Measurements from ENCODE around the gene TTLL3.
A peak's percentile ranks its signal among the peaks of the same experiment; 100 is the strongest.
"Not testable (repeated sequence)": the region's sequence is repeated elsewhere in the genome, so short reads cannot be mapped to it uniquely, and the experiment has no call there.

TTLL3 gene

DNA sequence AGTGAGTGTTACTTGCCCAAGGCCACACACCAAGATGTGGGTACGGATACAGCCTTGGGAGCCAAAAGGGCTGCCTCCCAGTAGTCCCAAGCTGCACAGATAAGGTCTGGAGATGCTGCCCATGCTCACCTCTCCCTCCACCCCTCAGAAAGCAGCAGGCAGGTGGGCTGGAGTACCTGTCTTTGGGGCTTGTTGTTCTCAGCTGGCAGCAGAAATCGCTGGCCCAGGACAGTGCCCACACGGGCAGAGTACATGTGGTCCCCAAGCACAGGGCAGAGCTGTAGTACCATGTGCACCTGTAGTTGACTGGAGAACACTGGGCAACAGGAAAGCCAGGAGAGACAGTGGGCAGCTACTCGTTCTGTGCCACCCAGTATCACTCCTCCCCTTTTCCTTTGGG, 28.8 kb downstream of the TTLL3 start:
- DNase-seq, result no peak

GRCh38 chr3:9841015-9841414, 31.0 kb downstream of the TTLL3 start:
- DNase-seq, result no peak

GRCh38 chr3:9843715-9844438, 33.8 kb downstream of the TTLL3 start, which contains the start of gene RPUSD3:
RPUSD3 (minus strand) TSS chr3:9844008; CDS start chr3:9843990, 18 bp downstream.
- peak; percentile 98 to 99 for DNase-seq

GRCh38 chr3:9846231-9846630, 36.2 kb downstream of the TTLL3 start:
- DNase-seq, result no peak

- no peak for DNase-seq
Measured at GRCh38 chr3:9846931-9847488, 36.9 kb downstream of the TTLL3 start.

DNA sequence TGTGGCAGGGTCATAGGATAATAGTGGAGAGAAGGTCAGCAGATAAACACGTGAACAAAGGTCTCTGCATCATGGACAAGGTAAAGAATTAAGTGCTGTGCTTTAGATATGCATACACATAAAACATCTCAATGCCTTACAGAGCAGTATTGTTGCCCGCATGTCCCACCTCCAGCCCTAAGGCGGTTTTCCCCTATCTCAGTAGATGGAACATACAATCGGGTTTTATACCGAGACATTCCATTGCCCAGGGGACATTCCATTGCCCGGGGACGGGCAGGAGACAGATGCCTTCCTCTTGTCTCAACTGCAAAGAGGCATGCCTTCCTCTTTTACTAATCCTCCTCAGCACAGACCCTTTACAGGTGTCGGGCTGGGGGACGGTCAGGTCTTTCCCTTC, 37.8 kb downstream of the TTLL3 start:
- not testable (repeated sequence) for DNase-seq

GRCh38 chr3:9848860-9849259, 38.8 kb downstream of the TTLL3 start:
- not testable (repeated sequence) for DNase-seq

DNA sequence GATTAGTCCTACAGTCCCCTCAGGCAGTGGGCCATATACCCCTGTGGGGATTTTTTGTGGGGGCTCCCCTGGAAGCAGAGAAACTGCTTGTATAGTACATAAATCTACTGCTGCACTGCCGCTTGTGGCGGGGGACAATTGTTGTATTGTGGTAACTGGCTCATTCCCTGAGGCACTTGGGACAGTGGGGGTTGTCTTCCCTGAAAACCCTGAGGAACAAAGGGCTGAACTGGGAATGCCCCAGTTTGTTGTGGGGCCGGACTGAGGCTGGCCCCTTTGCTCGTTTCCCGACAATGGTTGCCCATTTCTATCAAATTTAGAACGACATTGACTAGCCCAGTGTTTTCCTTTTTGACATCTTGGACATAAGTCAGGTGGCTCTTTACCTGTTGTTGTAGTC, 41.3 kb downstream of the TTLL3 start:
- not testable (repeated sequence) for DNase-seq

DNA sequence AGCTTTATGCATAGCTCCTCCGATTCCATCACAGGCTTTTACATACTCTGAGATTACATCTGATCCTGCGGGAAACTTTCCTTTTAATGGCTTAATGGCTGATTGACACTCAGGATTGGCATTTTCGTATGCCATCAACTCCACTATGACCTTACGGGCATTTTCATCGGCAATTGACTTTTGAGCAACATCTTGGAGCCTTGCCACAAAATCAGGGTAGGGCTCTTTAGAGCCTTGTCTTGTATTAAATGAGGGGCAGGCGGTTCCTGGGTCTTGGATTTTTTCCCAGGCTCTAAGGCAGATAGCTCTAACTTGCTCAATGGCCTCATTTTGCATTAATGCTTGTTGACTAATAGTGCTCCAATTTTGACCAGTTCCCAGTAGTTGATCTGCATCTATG, 41.9 kb downstream of the TTLL3 start:
- DNase-seq, result not testable (repeated sequence)

DNA sequence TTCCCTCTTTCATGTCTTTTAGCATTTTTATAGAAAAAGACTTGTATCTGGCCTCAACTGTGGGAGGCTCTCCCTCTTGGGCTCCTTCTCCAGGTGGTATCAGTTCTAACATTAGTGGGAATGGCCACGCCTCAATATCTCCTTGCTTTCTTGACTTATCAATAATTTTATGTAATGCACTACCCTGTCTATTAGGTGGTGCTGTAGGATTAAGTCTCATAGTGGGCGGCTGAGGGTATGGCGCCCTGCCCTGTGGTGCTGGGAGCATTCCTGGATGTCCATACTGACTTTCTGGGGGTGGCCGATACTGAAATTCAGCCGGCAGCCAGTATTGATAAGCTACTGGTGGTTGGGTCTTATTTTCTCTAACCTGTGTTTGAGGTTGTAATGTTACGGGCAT, 42.5 kb downstream of the TTLL3 start:
- DNase-seq, result no peak

- DNase-seq, result not testable (repeated sequence)
Measured at GRCh38 chr3:9854291-9854940, 44.4 kb downstream of the TTLL3 start.

DNA sequence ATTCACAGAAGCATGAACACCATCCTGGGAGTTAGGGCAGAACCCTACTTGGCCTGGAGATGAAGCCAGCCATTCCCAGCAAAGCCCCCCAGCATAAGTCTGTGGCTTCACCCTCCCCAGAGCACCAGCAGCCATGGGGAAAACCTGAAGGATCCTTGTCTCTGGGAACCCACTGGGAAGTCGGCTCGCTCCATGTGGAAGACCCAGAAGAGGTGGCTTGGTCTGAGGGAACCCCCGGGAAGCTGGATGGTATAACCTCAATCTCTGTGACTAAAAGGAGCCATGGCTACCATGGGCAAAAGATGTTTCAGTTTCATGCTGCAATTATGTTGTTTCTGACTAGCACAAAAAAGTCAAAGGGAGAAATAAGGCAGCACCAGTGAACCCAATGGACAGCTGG, 45.5 kb downstream of the TTLL3 start:
- DNase-seq, result no peak

DNA sequence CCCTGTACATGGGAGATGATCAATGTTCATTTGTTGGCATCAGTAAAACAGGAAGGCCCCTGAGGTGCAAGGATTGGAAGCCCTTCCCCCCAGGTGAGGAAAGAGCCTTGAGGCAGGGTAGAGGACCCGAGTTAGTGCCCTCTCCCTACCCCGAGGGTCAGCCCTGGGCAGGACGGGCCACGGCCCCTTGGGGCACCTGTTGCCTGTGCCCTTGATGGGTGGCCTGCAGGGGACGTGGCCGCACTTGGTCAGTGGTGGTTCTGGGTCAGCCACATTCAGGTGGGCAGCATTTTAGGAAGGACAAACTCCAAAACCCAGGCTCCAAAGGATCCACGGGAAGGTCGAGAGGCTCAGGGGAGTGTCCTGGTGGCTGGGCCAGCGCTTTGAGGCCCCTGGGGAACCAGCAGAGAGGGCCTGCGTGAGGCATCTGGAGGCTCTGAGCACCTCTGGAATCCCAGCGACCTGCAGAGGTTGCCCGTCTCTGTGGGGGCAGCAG, 49.5 kb downstream of the TTLL3 start:
- DNase-seq, result no peak

GRCh38 chr3:9861201-9861600, 51.1 kb downstream of the TTLL3 start:
- DNase-seq, result no peak

GRCh38 chr3:9861626-9862130, 51.6 kb downstream of the TTLL3 start:
- no peak for DNase-seq

- DNase-seq, result peak; percentile 35 to 47
Measured at GRCh38 chr3:9862391-9863057, 52.5 kb downstream of the TTLL3 start.

DNA sequence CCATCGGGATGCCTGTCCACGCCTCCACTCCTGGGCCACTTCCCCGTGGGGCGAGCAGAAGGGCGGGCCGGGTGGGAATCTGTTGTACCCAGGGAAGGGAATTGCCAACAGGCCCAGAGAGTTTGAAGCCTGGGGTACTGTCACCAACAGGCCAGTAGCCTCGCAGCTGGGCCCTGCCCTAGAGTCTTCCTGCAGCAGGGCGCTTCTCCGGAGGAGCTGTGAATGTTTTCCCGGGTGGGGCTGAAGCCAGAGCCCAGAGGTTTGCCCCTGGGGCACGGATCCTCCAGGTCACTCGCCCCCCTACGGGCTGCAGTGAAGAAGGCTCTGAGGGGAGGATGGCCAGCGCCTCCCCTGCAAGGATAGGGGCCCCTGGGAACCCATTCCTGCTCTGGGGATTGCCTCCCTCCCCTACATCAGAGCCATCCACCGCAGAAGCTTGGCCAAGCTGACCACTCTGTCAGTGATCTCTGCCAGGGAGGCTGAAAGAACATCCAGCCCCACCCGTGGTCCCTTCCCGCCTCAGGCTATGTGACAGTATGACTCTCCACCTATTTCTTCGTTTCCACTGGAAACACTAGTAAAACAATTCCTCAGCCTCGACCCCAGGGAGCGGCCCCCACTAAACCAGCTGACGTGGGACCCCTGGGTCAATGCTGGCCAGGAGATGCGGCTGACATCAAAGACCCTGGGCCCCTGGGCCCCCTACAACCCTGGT, 53.2 kb downstream of the TTLL3 start:
- DNase-seq, result no peak

DNA sequence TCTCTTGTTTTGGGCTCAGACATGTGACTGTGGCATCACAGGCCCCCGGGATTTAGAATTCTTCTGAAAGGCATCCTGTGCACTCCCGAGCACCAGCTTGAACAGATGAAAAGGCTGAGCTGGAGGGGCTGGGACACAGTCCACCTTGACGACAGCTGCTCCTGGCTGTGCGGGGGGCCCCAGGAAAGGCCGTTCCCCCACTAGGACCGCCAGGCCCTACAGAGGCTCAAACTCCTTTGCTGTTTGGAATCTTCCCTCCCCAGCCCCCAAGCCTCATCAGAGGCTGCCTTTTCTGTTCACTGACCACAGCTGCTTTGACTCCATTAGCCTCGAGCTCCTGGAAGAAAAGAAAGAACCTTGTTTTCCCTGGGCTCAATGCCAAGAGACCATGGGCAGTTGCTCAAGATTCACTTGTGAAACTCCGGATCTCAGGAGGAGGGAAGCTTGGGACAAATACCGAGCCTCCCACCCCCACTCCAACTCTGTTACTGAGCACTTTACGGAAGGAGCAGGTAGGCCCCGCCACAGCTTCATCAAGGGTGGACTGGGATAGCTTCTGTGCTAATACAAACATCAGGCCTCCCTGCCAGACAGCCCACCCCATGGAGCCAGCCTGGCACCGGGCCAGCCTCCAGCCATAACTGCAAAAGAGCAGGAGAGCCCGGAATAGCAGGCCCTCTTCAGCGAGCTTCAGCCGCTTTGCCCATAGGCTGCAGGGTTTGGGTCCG, 54.3 kb downstream of the TTLL3 start:
- DNase-seq, result no peak

DNA sequence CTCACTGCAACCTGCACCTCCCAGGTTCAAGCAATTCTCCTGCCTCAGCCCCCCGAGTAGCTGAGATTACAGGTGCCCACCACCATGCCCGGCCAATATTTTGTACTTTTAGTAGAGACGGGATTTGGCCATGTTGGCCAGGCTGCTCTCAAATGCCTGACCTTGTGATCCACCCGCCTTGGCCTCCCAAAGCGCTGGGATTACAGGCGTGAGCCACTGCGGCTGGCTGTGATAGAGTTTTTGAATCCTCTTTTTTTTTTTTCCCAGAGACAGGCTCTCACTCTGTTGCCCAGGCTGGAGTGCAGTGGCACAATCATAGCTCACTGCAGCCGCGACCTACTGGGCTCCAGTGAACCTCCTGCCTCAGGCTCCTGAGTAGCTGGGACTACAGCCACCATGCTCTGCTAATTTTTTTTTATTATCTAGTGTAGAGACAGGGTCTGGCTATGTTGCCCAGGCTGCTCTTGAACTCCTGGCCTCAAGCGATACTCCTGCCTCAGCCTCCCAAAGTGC, 55.1 kb downstream of the TTLL3 start:
- not testable (repeated sequence) for DNase-seq

GRCh38 chr3:9866639-9867038, 56.6 kb downstream of the TTLL3 start:
- no peak for DNase-seq

- DNase-seq, result no peak
Measured at GRCh38 chr3:9867106-9867505, 57.0 kb downstream of the TTLL3 start.

DNA sequence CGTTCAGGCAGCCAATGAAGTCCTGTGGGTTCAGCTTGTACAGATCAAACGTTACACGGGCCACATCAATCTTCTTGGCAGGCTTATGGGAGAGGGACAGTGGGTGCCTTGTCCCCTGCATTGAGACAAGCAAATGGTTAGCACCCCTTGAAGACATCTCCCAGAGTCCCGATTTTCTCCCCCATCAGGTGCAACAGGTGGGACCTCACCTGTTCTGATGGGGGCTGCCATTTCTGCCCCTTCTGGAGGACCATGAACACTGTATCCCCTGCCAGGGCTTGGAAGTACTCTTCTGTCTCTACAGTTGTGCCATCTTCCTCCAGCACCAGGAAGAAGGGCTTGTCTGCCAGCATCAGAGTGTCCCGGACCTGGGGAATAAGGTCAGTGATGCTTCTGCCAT, 59.9 kb downstream of the TTLL3 start:
- DNase-seq, result no peak

Data from stimulated activated CD4-positive, alpha-beta T cell treated with anti-CD3 and anti-CD28 coated beads, Interleukin-2, amount 100 ng/mL, for 24 hours (primary cell).